Measurements from ENCODE around the gene KIF1C.

GRCh38 chr17:4950075-4950745 is 47.5 kb upstream of the KIF1C start:
- TF ChIP-seq CTCF (conservative IDR thresholded peaks at IDR 0.05; ENCODE audit: low read length) (no peak), EZH2phosphoT487 (IDR thresholded peaks at IDR 0.05; ENCODE audit: borderline replicate concordance, low read depth, low read length) (no peak)

All from OCI-LY7 (cell line).